Measurements from ENCODE around the gene GNAS.

GRCh38 chr20:58840816-58841538 lies 11.5 kb upstream of the GNAS start:
- no peak for TF ChIP-seq POLR2A (IDR thresholded peaks at IDR 0.05; ENCODE audit: low read depth, low read length)
- no peak for TF ChIP-seq POU2F2 (IDR thresholded peaks at IDR 0.05; ENCODE audit: low read depth, low read length)
- TF ChIP-seq POLR2AphosphoS5 (IDR thresholded peaks at IDR 0.05; ENCODE audit: low read depth, low read length) = no peak

Data from GM12891 (cell line).